GM12873 (cell line): Measurements from ENCODE around the gene DSTYK.

ENCODE experiments used
- TF ChIP-seq, protein P1 (sequence below): IDR thresholded peaks from 2 replicates; pipeline ENCODE4 v1.5.1; 2012; ENCODE audit warnings: low read depth, mild to moderate bottlenecking, moderate library complexity, low read length, control low read depth; ENCODE audit not compliant: insufficient read depth; ENCODE audit errors: missing control alignments

DSTYK gene

DNA sequence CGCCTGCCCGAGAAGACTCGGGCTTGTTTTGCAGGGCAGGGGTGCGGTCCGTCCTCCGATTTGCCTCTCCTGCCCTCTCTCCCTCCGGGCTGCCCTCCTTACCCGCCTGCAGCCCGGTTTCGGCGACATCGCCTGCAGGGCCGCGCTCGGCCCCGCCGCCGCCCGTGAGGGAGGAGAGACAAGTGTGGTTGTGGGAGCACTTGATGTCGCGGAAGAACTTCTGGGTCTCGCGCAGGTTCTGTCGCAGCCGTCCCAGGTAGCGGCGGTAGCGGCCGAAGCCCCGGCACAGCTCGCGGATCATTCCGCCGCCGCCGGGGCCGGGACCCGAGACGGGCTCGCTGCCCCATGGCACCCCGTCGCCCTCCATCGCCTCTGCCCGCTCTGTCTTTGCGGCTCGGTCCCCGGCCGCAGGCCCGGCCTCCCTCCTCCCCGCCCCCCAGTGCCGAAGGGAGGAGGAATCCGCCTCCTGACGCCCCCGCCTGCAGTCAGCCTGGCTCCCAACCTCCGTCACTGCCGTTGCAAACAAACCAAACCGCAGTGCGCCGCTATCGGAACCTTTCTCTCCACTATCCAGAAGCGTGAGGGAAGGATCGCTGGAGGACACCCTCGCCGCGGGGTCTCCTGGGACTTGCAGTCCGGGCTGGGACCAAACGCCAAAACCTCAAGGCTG is at the start of gene DSTYK:
Gene DSTYK (minus strand): TSS at position 534 of the 670 bp plus-strand sequence. CDS start 167 bp downstream, at position 367.
- TF ChIP-seq, protein P1, sequence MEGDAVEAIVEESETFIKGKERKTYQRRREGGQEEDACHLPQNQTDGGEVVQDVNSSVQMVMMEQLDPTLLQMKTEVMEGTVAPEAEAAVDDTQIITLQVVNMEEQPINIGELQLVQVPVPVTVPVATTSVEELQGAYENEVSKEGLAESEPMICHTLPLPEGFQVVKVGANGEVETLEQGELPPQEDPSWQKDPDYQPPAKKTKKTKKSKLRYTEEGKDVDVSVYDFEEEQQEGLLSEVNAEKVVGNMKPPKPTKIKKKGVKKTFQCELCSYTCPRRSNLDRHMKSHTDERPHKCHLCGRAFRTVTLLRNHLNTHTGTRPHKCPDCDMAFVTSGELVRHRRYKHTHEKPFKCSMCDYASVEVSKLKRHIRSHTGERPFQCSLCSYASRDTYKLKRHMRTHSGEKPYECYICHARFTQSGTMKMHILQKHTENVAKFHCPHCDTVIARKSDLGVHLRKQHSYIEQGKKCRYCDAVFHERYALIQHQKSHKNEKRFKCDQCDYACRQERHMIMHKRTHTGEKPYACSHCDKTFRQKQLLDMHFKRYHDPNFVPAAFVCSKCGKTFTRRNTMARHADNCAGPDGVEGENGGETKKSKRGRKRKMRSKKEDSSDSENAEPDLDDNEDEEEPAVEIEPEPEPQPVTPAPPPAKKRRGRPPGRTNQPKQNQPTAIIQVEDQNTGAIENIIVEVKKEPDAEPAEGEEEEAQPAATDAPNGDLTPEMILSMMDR = no peak

GRCh38 chr1:205259998-205260397 is 48.5 kb upstream of the DSTYK start:
- TF ChIP-seq, protein P1 = no peak

DNA sequence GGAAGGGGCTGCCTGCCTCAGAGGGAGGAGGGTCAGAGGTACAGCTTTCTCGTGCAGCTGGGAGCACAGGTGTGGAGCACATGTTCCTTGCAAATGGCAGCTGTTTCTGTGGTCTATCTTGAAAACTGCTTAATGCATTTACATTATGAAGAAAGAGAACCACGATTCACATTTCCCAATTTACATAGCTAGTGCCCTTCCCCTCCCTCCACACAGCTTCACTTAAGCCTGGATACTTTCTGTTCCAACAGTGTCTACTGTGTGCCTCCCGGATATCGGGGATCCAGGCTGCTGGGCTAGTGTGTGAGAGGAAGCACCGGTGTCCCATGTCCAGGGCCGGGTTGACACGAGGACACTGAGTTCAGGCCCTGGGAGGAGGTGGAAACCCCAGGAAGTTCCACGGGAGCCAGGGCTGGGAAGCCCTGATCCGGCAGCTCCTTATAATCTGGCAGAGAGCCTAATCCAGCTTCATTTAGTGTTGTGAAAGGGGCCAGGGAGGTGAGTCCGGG is 47.9 kb upstream of the DSTYK start:
- TF ChIP-seq, protein P1 = no peak

GRCh38 chr1:205258719-205259118 is 47.2 kb upstream of the DSTYK start:
- TF ChIP-seq, protein P1 = no peak

GRCh38 chr1:205258261-205258691 is 46.8 kb upstream of the DSTYK start:
- TF ChIP-seq, protein P1 = no peak

- TF ChIP-seq, protein P1 = no peak
Measured at GRCh38 chr1:205257735-205258134, 46.2 kb upstream of the DSTYK start.

DNA sequence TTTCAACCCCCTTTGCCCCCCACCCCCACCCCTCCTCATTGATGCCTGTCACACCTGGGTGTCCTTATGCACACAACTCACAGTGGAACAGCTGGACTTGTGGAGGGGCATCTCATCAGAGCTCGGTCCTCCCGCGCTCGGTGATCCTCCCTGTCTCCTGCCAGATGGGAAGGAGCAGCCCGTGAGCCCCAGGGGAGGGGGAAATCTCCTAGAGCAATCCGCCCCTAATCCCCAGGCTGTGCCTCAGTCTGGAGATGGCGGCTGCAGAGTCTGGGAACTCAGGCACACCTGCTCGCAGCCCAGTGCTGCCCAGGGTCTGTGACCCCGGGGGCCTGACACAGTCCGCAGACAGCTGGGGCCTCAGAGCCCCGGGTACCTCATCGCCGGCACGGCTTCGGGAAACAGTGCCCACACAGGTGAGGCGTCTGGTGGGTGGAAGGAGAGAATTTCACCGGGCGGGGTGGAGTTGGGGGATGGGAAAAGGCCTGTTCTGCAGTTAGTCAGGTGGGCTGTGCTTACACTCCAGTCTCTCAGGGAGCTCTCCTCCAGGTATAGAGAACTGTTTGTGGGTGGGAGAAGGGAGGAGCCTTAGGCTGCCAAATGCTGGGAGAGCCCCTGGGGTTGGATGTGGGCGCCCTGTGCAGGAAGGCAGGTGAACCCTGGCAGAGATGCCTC is 45.6 kb upstream of the DSTYK start:
- TF ChIP-seq, protein P1 = no peak
